Eye (tissue), 1 donor: ENCODE measurements around the gene STK26.
"Not testable (repeated sequence)": the region's sequence is repeated elsewhere in the genome, so short reads cannot be mapped to it uniquely, and the experiment has no call there.

Experiments used
- DNase-seq: peaks from one replicate; pipeline ENCODE4 v3.0.0-alpha.2; 2015

Gene STK26

DNA sequence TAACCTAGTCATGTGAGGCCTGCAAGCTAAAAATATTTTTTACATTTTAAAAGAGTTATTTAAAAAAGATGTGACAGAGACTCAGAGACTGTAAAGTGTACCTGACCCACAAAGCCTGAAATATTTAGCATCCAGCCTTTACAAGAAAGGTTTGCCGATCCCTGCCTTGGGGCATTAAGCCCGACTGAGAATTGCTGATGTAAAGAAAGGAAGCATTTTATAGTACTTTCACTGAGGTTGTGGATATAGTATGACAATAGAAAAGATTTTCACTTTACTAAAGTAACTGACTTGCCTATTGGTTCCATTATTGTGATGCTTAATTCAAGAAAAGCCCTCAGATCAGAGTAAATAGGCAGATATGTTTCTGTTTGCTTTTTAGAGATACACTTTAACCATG, 17.0 kb downstream of the STK26 start:
- DNase-seq, result no peak

DNA sequence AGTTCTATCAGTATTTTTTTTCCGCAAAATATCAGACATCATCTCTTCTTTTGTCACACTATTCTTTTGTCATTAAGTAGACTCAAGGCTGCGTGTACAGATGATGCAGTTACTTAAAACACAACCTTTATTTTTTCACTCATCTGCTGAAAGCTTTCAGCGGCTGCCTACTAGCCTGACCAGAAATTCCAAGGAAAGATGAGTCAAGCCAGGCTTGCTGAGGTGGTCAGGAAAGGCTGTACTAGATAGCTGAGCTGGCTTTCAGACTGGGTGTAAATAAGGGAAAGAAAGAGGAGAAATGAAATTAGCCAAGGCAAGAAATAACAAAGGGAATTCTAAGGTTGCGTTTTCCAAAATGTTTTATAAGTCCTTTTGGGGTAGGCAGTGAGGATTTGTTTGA, 17.9 kb downstream of the STK26 start:
- no peak for DNase-seq

DNA sequence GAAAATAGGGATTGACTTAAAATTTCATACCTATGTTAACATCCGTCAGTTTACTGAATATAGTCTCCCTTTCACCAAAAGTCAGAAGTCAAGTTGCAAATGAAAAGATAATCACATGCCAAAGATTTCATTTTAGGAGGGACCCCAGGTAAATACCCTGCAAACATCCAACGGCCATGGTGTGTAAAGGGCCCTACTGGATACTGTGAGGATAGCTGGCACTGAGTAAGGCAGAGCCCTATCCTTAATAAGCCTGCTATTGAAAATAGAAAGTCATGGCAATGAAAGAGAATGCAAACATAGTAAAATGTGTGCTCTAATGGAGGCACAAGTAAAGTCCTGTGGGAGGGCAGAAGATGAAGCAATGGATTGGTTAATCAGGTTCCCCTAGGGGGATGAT, 20.9 kb downstream of the STK26 start:
- DNase-seq, result no peak

DNA sequence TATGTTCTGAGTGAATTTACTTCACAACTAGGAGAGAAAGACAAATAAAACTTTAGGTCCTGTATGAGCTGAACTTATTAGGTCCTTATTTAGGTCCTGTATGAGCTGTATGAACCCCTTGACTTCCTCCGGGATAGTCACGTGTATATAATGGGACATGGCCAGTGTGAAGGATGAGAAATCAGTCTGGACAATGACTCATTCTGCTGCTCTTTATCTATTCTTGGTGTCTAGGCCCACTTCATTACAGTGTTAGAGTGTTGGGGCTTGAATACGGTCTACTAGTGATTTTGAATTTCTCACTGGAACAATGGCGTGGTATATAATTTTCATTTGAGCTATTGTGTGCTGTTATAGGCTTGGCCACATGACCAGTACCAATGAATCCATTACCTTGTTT, 21.9 kb downstream of the STK26 start:
- no peak for DNase-seq

DNA sequence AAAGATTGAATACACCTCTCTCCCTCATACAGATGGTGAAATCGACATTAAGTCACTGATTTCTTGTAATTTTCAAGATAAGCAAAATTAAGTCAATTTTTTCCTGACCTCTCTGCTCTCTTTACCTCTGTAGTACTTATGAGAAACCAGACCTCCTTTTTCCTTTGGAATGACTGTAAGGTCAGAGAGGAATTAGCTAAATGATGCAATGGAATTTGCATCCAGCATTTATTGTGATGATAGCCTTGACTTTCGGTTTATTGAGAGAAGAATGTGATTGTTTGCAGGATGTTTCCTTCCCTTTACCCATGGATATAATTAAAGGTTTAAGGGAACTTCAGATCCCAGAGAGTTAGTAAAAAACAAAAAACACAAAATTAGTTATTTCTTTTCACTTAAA, 22.4 kb downstream of the STK26 start:
- no peak for DNase-seq

DNA sequence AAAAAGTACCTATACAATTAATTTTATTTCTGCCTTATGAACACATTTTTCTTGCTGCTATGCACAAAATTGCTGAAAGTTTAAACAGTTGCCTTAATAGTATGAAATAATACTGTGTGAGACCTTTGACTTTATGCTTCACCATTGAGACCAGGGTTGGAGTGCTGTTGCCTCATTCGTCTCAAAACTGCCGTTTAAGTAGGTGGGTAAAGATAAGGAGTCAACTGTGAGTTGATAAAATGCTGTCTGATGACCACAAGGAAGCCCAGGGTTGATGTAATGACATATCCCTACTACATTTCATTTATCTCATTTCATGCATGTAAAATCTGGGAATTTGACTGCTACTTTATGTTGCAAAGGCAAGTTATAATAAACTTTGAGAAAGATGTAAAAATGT, 23.4 kb downstream of the STK26 start:
- DNase-seq, result no peak

DNA sequence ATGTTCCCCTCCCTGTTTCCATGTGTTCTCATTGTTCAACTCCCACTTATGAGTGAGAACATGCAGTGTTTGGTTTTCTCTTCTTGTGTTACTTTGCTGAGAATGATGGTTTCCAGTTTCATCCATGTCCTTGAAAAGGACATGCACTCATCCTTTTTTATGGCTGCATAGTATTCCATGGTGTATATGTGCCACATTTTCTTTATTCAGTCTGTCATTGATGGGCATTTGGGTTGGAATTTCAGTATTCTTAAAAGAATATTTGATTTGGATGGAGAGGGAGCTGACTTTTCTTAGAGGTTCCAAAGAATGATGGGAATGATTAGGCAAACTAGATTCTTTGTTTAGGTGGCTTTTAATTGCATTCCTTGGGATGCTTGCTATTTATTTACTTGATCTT, 28.7 kb downstream of the STK26 start:
- not testable (repeated sequence) for DNase-seq

DNA sequence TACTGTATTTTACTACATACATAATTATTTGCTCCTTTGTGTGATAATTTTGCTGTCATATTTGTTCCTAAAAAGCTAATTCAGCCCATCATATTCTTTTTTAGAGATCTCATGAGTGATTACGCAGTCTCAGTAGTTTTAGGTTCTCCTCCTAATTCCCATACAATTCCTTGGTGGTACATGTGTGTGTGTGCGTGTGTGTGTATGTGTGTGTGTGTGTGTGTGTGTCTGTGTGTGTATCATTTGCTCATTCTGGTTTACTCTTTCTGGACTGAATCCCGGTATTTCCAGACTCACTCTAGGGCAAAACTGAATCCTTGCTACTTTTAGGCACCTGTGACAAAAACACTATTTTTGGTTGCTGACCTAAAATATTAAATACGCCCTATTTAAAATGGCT, 34.9 kb downstream of the STK26 start:
- no peak for DNase-seq

DNA sequence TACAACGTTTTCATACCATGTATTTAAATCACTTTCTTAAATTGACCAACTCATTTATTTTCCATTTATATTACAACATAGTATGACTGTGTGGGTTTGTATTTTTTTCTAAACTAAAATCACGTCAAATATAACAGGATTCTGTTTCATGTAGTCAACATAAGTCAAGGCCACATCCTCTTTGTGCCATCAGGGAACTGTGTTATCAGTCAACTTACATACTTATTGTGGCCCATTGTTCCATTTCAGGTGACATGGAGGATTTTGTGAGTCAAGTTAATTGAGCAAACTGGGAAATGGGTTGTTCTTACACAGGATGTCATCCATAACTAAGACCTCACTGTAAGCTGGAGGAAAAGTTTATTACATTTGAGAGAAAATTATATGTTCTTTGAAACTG, 35.9 kb downstream of the STK26 start:
- no peak for DNase-seq

DNA sequence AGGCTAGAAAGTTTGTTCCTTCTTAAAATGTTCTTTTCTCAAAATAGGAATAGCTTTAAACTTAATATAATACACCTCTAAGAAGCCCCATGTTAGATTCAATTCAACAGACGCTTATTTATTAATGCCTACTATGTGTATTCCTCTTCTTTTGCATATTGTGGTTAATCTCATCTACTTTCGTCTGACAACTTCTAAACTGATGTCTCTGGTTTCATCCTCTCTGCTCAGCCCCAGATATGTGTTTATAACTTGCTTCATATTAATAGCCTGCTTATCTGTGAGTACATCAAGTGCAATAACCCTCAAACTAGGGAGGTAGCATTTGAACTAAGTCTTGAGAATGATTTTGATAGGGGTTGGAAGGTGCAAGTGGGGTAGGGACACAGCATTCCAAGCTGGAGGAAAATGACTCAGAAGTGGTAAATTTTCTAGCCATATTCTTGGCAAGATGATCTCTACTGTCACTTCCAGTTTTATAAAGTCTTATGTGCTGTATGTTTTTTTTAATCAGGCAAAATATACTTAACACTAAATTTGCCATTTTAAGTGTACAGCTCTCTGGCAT, 37.0 kb downstream of the STK26 start:
- no peak for DNase-seq

DNA sequence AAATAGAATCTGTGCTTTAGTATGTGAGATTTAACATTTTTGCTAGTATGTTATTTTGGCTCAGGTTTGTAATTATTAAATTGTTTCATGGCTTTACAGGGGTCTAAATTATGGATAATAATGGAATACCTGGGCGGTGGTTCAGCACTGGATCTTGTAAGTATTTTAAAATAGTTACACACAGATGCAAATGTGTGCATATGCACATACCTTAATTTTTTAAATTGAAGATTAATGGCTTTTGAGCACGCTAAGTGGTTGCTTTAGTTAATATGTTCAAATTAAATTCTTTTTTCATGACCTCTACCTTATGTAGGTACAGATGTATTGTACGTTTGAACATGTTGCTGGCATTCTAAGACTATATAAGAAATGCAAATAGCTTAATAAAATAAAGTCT, 40.2 kb downstream of the STK26 start:
- DNase-seq, result no peak

DNA sequence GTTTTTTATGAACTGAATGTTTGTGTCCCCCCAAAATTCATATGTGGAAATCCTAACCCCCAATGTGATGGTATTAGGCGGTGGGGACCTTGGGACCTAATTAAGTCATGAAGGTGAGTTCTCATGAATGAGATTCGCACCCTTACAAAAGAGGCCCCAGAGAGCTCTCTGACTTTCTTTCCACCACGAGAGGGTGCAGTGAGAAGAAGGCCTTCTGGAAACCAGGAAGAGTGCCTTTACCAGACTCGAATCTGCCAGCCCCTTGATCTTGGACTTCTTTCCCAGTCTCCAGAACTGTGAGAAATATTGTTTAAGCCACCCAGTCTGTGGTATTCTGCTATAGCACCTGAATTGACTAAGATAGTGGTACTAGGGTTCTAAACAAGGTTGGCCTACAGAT, 40.8 kb downstream of the STK26 start:
- no peak for DNase-seq

DNA sequence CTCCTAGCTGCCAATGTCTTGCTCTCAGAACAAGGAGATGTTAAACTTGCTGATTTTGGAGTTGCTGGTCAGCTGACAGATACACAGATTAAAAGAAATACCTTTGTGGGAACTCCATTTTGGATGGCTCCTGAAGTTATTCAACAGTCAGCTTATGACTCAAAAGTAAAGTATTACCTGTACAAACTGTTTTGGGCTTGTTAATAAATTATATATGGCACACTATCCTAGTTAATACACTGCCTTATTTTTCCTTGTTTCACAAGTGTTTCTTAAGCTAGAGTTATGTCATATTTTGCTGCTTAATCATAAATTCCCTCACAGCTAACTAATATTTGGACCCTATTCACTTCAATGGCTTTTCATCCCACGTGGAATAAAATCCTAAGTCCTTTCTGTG, 45.3 kb downstream of the STK26 start:
- DNase-seq, result no peak

DNA sequence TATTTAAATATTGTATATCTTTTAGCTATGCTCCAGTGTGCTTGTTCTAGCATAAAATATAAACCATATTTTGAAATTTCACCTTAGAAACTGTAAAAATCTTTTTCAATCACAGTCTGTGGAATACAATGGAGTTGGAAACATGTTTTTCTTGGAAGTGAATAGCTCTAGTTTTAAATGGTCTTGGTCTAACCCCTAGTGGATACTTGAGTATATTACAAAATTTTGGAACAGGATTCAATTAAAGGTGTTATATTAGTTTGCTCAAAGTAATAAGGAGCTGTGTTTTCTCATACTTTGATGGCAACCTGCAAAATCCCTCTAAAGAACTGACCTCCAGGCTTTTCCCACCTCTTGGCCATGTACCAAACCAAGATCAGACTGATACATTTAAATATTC, 48.2 kb downstream of the STK26 start:
- peak; percentile 9 for DNase-seq

DNA sequence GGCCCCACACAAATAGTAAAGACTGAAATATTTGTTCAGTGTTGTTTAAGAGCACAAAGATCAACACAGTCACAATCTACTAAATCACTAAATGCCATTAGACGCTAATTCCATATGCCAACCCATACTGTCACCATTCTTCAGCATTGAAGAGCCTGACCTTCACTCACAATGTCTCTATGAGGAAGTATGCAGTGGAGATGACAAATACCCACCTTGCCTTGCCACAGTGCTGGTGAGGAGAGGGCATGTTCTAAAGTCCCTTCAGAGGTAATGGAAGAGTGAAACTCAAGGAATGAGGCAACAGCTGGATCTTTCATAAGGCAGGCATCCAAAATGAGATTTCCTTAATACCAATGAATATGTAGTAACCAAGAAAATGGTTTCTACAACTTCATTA, 54.3 kb downstream of the STK26 start:
- no peak for DNase-seq

DNA sequence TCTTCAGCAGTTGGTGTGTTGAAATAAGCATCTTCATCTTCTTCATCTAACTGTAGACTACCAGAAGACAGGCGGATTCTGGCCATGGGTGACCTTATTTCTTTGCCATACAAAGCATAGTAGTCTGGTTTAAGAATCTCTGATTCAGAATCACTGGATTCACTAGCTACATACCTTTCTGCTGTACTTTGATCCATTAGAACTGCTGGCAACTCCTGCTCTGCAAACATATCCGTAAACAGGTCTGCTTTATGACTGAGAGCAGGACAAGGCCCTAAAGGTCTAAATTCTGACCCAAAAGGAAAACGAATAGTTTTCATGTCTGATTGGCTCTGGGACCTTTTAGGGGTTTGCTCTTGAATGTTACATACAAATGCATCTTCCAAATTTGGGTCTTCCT, 54.8 kb downstream of the STK26 start:
- DNase-seq, result no peak

DNA sequence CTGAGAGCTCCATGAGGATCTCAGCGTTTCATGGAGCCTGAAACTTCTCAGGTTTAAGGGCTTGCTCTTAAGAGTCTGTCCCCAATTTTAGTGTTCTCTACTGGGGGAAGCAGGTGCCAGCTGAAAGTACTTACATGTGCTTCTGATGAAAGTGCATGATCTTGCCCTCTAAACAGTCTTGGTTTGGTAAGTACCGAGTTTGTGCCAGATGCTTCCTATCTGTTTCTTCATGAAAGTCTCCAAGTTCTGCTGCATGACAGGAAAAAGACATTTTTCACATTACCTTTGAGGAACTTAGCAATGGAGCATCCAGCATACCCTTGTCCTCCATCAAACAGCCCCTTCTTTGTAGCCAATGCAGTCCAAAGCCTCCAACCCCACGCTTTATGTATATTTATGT, 62.7 kb downstream of the STK26 start:
- DNase-seq, result no peak

DNA sequence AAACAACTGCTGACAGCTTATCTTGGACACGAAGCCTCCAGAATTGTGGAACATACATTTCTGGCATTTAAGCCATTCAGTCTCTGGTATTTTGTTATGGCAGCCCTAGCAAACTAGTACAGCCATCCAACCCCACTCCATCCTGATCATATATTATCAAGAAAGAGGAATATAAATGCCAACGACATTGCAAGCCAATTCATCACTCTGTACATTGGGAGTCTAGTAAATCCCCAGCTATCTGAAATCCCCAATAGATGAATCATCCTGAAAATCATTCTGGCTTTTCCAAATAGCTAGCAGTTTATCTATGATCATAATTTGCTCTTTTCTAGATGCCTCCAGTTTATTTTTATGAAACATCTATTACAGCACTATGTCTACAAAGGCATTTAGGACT, 63.6 kb downstream of the STK26 start:
- DNase-seq, result no peak

DNA sequence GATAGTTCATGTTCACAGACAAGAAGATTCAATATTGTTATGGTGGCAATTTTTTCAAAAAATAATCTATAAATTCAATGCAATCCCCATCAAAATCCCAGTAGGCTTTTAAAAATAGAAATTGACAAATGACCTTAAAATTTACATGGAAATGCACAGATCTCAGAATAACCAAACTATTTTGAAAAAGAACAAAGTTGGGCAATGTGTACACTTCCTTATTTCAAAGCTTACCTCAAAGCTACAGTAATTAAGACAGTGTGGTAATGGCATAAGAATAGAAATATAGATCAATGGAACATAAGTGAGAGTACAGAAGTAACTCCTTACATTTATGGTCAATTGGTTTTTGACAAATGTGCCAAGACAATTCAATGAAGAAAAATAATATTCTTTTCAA, 65.8 kb downstream of the STK26 start:
- DNase-seq, result no peak

DNA sequence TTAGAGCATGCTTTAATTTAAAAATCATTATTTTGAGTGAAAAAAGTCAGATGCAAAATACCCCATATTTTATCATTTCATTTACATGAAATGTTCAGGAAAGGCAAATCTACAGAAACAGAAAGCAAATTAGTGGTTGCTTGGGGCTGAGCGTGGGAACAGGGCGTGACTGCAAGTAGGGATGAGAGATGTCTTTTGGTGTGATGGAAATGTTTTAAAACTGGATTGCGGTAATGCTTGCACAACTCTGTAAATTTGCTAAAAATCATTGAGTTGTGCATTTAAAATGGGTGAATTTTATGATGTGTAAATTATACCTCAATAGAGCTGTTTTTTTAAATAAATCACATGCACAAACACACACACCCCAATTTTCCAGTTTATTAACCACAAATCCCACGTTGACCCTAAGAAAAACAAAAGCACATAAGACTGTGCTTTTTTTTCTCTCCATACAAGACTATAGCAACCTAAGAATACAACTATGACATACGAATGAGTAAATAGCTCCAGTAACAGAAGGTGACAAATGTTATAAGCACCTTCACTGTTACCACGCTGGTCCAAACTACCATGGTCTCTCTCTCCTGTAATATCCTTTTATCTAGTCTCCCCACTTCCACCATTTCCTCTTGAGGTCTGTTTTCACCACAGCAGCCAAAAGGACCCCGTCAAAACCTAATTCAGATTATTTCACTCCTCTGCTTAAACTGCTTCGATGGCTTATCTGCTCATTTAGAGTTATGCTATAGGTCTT, 67.5 kb downstream of the STK26 start:
- DNase-seq, result no peak

DNA sequence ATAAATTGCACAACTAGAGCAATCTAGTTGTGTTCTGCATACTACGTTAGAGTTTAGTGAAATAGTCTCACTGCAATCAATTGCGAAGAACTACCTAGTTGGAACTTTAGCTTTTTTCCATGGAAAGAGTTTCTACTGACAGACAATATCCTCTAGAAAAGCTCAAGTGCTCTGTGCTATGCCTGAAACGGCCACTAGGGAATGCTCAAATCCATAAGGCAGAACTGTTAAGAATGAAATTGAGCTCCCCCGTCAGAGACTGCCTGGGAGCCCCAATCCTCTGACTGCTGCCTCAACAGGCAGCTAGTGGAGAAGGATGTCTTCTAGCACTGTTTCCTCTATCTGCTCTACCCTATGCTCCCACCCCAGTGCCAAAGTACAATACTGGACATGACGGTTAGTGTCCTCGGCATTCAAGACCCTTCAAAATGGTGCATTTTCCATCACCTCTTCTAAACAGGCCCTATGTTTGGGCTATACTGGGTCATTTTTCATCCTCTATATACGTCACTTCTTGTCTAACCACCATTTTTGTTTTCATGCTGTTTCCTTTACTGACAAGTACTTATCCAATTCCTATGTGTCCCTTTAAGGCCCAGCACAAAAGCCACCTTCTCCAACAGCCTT, 69.5 kb downstream of the STK26 start:
- peak; percentile 72 for DNase-seq

DNA sequence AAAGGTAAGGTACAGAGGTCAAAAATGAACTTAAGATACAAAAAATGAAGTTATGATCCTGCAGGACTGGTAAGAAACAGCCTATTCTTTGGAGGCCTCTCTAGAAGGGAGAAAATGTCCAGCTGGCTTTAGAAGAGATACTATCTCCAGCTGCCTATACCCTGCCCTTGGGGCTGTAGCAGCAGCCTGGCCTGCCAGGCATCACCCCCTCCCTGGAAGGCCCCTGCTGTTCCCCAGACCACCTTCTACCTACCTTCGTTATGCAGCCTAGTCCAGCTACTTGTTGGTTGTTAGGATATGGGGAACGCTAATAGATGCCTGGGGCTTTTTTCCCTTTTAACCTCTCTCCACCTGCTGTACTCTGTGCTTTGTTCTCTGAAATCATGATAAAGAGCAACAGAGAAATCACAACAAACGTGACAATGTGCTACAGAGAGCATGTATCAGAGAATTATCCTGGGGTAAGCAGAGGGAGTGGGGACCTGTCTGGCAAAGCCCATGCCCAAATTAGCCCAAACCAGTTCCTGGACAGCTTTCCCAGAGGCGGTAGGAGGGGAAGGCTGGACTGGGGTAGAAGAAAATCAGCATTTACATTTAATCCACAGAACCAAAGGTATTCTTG, 70.2 kb downstream of the STK26 start:
- no peak for DNase-seq

DNA sequence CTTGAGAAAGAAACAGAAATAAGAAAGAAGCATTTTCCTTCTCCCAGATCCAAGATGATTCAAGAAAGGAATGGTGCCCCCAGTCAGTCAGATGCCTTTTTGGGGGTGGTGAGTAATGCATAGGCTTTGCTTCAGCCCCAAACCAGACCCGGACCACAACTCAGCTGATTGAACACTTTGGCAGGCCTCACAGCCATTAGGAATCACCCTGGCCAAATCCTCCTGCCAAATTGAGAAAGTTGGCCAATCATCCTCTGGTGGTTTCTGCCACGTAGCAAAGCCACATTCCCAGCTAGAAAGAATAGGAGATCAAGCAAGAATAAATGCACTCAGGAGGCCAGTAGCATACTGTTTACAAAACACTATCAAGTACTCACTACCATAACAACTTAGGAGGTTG, 71.1 kb downstream of the STK26 start:
- DNase-seq, result no peak

DNA sequence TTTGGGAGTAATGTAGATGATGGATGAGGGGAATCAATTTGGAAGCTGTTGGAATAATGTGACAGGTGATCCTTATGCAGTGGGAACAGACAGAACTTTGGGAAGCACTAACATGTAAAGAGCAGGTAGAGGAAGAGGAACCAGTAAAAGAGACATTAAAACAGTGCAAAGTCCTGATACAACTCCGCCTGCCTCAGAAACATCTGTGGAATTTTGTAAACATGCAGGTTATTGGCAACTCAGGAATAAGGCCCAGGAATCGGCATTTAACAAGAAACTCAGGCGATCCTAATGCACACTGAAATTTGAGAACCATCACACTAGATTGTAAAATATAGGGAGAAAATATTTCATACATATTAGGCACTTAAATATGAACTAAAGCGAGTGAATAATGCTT, 75.6 kb downstream of the STK26 start:
- DNase-seq, result not testable (repeated sequence)
